Mesenchymal stem cell (in vitro differentiated cells and primary cell): ENCODE results near the gene NHEJ1.

ENCODE experiments used
- DNase-seq: peaks from one replicate; pipeline ENCODE4 v3.0.0-alpha.2; 2013
- H2AFZ ChIP-seq: one replicate; pipeline ENCODE4 v1.6.1; 2013; ENCODE audit warnings: low read depth, mild to moderate bottlenecking, control low read depth, inconsistent platforms, low read length, moderate library complexity
- H2AK5ac ChIP-seq: 2 replicates; pipeline ENCODE4 v1.6.1; 2013; ENCODE audit warnings: low read length, moderate library complexity, mild to moderate bottlenecking, inconsistent platforms; ENCODE audit not compliant: severe bottlenecking
- H2BK120ac ChIP-seq: one replicate; pipeline ENCODE4 v1.6.1; 2013; ENCODE audit warnings: low read depth, mild to moderate bottlenecking, inconsistent platforms, low read length, moderate library complexity
- H2BK12ac ChIP-seq, 2 experiments: one replicate each; pipeline ENCODE4 v1.6.1; 2013; ENCODE audit warnings: inconsistent platforms in 2 of 2, low read length in 2 of 2, mild to moderate bottlenecking in 2 of 2, moderate library complexity in 2 of 2, control low read depth in 1 of 2
- H2BK15ac ChIP-seq: one replicate; pipeline ENCODE4 v1.6.1; 2013; ENCODE audit warnings: mild to moderate bottlenecking, low read depth, inconsistent platforms; ENCODE audit not compliant: poor library complexity, severe bottlenecking
- H2BK5ac ChIP-seq: 2 replicates; pipeline ENCODE4 v1.6.1; 2013; ENCODE audit warnings: low read depth, mild to moderate bottlenecking, low read length, control low read depth, inconsistent platforms; ENCODE audit not compliant: poor library complexity, severe bottlenecking
- H3K14ac ChIP-seq, 2 experiments: one replicate each; pipeline ENCODE4 v1.6.1; 2013; ENCODE audit warnings: inconsistent platforms in 2 of 2, low read length in 2 of 2, control low read depth in 1 of 2, mild to moderate bottlenecking in 1 of 2, moderate library complexity in 1 of 2
- H3K18ac ChIP-seq, 2 experiments: one replicate each; pipeline ENCODE4 v1.6.1; 2013; ENCODE audit warnings: inconsistent platforms in 2 of 2, low read length in 2 of 2, control low read depth in 1 of 2, low read depth in 1 of 2, mild to moderate bottlenecking in 1 of 2
- H3K23ac ChIP-seq, 2 experiments: one replicate each; pipeline ENCODE4 v1.6.1; 2013; ENCODE audit warnings: inconsistent platforms in 2 of 2, low read length in 2 of 2, mild to moderate bottlenecking in 2 of 2, moderate library complexity in 2 of 2, control low read depth in 1 of 2
- H3K27ac ChIP-seq: 2 replicates; pipeline ENCODE4 v1.5.1; 2013; ENCODE audit warnings: mild to moderate bottlenecking, moderate library complexity, low read length, control low read depth, inconsistent platforms; ENCODE audit not compliant: poor library complexity, severe bottlenecking
- H3K27me3 ChIP-seq, 2 experiments: 2 replicates each; pipeline versions ENCODE4 v1.6.1 to v1.7.0; 2013; ENCODE audit warnings: low read length in 2 of 2, mild to moderate bottlenecking in 2 of 2, moderate library complexity in 2 of 2, control low read depth in 1 of 2, inconsistent platforms in 1 of 2; ENCODE audit not compliant: control insufficient read depth in 1 of 2, insufficient read depth in 1 of 2
- H3K36me3 ChIP-seq, 2 experiments: 2 replicates each; pipeline versions ENCODE4 v1.6.1 to v1.7.0; 2013; ENCODE audit warnings: low read length in 2 of 2, control low read depth in 1 of 2, inconsistent platforms in 1 of 2, low read depth in 1 of 2, mild to moderate bottlenecking in 1 of 2; ENCODE audit not compliant: insufficient read depth in 2 of 2, control insufficient read depth in 1 of 2
- H3K4ac ChIP-seq, 2 experiments: one replicate each; pipeline ENCODE4 v1.6.1; 2013; ENCODE audit warnings: inconsistent platforms in 2 of 2, low read length in 2 of 2, mild to moderate bottlenecking in 2 of 2, moderate library complexity in 2 of 2, control low read depth in 1 of 2, low read depth in 1 of 2
- H3K4me1 ChIP-seq: 2 replicates; pipeline ENCODE4 v1.6.1; 2013; ENCODE audit warnings: low read depth, low read length, control low read depth; ENCODE audit not compliant: control insufficient read depth, insufficient read depth
- H3K4me2 ChIP-seq: 2 replicates; pipeline ENCODE4 v1.6.1; 2013; ENCODE audit warnings: low read length, mild to moderate bottlenecking, inconsistent platforms; ENCODE audit not compliant: poor library complexity, severe bottlenecking
- H3K4me3 ChIP-seq, 2 experiments: 2 replicates each; pipeline versions ENCODE4 v1.5.1 to v1.7.0; 2013; ENCODE audit warnings: low read length in 2 of 2, mild to moderate bottlenecking in 2 of 2, control low read depth in 1 of 2, low read depth in 1 of 2; ENCODE audit not compliant: insufficient read depth in 1 of 2
- H3K79me1 ChIP-seq: replicated peaks from 2 replicates; pipeline ENCODE4 v1.6.1; 2013; ENCODE audit warnings: mild to moderate bottlenecking, control low read depth, low read length, inconsistent platforms; ENCODE audit not compliant: poor library complexity, severe bottlenecking
- H3K9ac ChIP-seq: 2 replicates; pipeline ENCODE4 v1.7.0; 2013; ENCODE audit warnings: mild to moderate bottlenecking, low read length, moderate library complexity
- H3K9me3 ChIP-seq: 2 replicates; pipeline ENCODE4 v1.7.0; 2013; ENCODE audit warnings: mild to moderate bottlenecking, low read length; ENCODE audit not compliant: control insufficient read depth
- H4K8ac ChIP-seq: one replicate; pipeline ENCODE4 v1.6.1; 2013; ENCODE audit warnings: inconsistent platforms, mild to moderate bottlenecking, low read length, moderate library complexity
- H4K91ac ChIP-seq: one replicate; pipeline ENCODE4 v1.6.1; 2013; ENCODE audit warnings: mild to moderate bottlenecking, low read length, inconsistent platforms
- WGBS: methylation state at CpG from one replicate; pipeline ENCODE4 v1.1.7; 2013; ENCODE audit warnings: mixed read lengths; 5-methylcytosine and 5-hydroxymethylcytosine counted together

NHEJ1 gene

GRCh38 chr2:219056896-219057708 is 103.5 kb downstream of the NHEJ1 start:
- Histone ChIP-seq H3K36me3 (no peaks in the 10 kb centered on the region), H2BK12ac (no peak overlapping the region), H3K27ac (no peak overlapping the region), H3K4me2 (no peak overlapping the region), H3K4me1 (peaks cover 38% of the 10 kb centered on the region), H4K91ac (no peak overlapping the region), H3K27me3 (peaks cover 87 to 88% of the 10 kb centered on the region in 2 experiments), H3K4me3 (peak overlapping the region in 1 of 2 experiments; percentile 60), H3K23ac (peak overlapping the region in 1 of 2 experiments; percentile 37), H3K4ac (no peak overlapping the region), H3K9ac (no peak overlapping the region), H2BK120ac (no peak overlapping the region), H3K18ac (no peak overlapping the region), H3K79me1 (no peaks in the 10 kb centered on the region), H2BK15ac (no peak overlapping the region), H2BK5ac (no peak overlapping the region), H3K14ac (no peak overlapping the region), H2AFZ (no peak overlapping the region), H4K8ac (no peak overlapping the region), H3K9me3 (no peaks in the 10 kb centered on the region), H2AK5ac (no peak overlapping the region)
- DNase-seq = no peak
- WGBS = 18% methylated on average over 39 of the region's 40 CpGs

GRCh38 chr2:219056176-219056895 is 104.3 kb downstream of the NHEJ1 start:
- Histone ChIP-seq H2AK5ac (no peak overlapping the region), H4K8ac (no peak overlapping the region), H3K27ac (no peak overlapping the region), H2BK5ac (no peak overlapping the region), H3K79me1 (no peaks in the 10 kb centered on the region), H3K4me2 (no peak overlapping the region), H3K4ac (no peak overlapping the region), H3K23ac (no peak overlapping the region), H3K9ac (no peak overlapping the region), H2BK120ac (no peak overlapping the region), H3K4me1 (peaks cover 38% of the 10 kb centered on the region), H3K9me3 (no peaks in the 10 kb centered on the region), H3K27me3 (peaks cover 84 to 85% of the 10 kb centered on the region in 2 experiments), H2BK12ac (no peak overlapping the region), H3K18ac (no peak overlapping the region), H3K36me3 (no peaks in the 10 kb centered on the region), H3K4me3 (no peak overlapping the region), H4K91ac (no peak overlapping the region), H3K14ac (no peak overlapping the region), H2BK15ac (no peak overlapping the region), H2AFZ (no peak overlapping the region)
- no peak for DNase-seq
- WGBS = 79% methylated on average over 9 of the region's 9 CpGs

DNA sequence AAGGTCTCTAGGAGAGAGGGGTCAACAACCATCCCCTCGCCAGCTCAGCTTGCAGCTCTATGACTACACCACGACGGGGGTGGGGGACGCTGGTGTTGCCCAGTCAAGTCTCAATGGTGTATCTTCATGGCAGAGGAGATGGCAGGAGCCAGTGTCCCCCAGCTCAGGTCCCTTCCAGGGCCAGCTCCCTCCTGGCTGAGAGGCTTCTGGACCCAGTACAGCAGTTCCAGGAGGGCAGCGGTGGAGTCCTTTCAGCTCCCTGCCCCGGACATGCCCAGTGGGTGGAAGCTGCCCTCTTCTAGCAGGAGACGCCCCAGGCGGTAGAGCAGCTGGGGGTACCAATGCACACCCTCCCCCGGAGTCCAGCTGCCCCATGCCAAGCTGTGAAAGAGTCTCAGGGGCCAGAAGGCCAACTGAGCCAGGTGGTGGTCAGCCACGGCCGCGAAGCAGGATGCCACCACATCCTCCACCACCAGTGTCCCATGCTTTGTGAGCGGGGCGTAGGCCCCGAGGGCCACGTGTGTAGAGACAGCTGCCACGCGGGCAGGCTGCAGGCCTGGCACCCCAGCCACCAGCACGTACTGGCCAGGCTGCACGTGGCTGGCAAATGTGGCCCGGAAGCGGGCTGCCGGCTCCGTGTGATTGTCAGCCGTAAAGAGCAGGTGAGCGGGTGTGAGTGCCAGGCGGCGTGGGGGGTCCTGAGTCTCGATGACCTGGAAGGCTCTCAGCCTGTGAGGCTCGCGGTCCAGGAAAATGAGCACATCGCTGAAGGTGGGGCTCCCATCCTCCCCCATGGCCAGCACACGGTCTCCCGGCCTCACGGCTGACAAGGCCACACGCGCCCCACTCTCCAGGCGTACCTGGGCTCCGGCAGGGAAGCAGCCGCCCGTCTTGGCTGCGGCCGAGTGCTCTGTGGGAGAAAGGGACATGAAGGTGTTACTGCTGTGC is 105.4 kb downstream of the NHEJ1 start:
- no peak overlapping the region for H3K9ac ChIP-seq

More for the DNA sequence above, 105.4 kb downstream of the NHEJ1 start:
- no peak overlapping the region for H2BK120ac ChIP-seq
- H3K4ac ChIP-seq = no peak overlapping the region
- no peak overlapping the region for H4K8ac ChIP-seq
- no peak overlapping the region for H2BK12ac ChIP-seq
- peaks cover 91 to 94% of the 10 kb centered on the region in 2 experiments for H3K27me3 ChIP-seq
- DNase-seq = no peak
- no peak overlapping the region for H3K23ac ChIP-seq
- H3K4me1 ChIP-seq = peaks cover 30% of the 10 kb centered on the region
- no peak overlapping the region for H4K91ac ChIP-seq
- no peak overlapping the region for H3K18ac ChIP-seq
- H3K9me3 ChIP-seq = no peaks in the 10 kb centered on the region
- H3K4me3 ChIP-seq = no peak overlapping the region
- H2AFZ ChIP-seq = no peak overlapping the region
- H2AK5ac ChIP-seq = no peak overlapping the region
- H3K36me3 ChIP-seq = no peaks in the 10 kb centered on the region
- H3K27ac ChIP-seq = no peak overlapping the region
- 84% methylated on average over 39 of the region's 43 CpGs for WGBS
- H2BK15ac ChIP-seq = no peak overlapping the region
- no peak overlapping the region for H3K4me2 ChIP-seq
- H3K14ac ChIP-seq = no peak overlapping the region
- no peaks in the 10 kb centered on the region for H3K79me1 ChIP-seq
- no peak overlapping the region for H2BK5ac ChIP-seq
